ENCODE results near the gene SLC6A13. TPM values are rescaled to one million over a fixed set of nuclear protein-coding genes. Genes with fewer than 3 reads are reported as not detected.

SLC6A13 gene
- total and polyA plus RNA-seq, 2 of the 8 experiments (the other 6 are each of a cell fraction or from before 2014, with no cell fraction given), result 0.03 TPM; not detected in 1

- Histone ChIP-seq H2BK120ac (replicated peaks; ENCODE audit: low read depth, low read length) (no peak overlapping the region), H2BK20ac (ENCODE audit: low read length) (peak overlapping the region; percentile 80; the same call in 1 of the 2 replicates), H3K23ac (ENCODE audit: insufficient read length) (no peak overlapping the region), H3K56ac (replicated peaks; ENCODE audit: insufficient read length, low read depth, low read length) (no peak overlapping the region), H3K4me2 (ENCODE audit: insufficient read depth in 1 of 2, low read depth in 2 of 2, low read length in 2 of 2) (no peak overlapping the region), H3K4me1 (replicated peaks in 1 of 4; ENCODE audit: control insufficient read depth in 3 of 4, insufficient read depth in 4 of 4, low read length in 3 of 4) (peaks cover 0 to 12% (median 7%) of the 10 kb centered on the region in 4 experiments; a peak in 6 of 7 replicates), H4K8ac (ENCODE audit: extremely low read depth, insufficient read depth, low read length) (peak overlapping the region; percentile 83), H4K91ac (replicated peaks; ENCODE audit: insufficient read length, low read length) (no peak overlapping the region), H2BK15ac (ENCODE audit: low read length) (0 out of 2 replicates have a peak overlapping the region, but pooled peaks have one; percentile 16), H3K9me3 (ENCODE audit: insufficient read depth in 2 of 2, low read depth in 1 of 2, low read length in 1 of 2) (no peaks in the 10 kb centered on the region), H3K79me2 (ENCODE audit: control insufficient read depth in 1 of 2, insufficient read depth in 2 of 2, low read length in 2 of 2) (no peaks in the 10 kb centered on the region), H2AFZ (ENCODE audit: low read length) (no peak overlapping the region), H3K4ac (replicated peaks; ENCODE audit: insufficient read length, low read depth, low read length) (no peak overlapping the region), H2AK5ac (ENCODE audit: low read depth, low read length) (no peak overlapping the region), H4K20me1 (replicated peaks in 1 of 2; ENCODE audit: control insufficient read depth in 1 of 2, insufficient read depth in 2 of 2, low read length in 2 of 2) (no peaks in the 10 kb centered on the region), H3K27me3 (replicated peaks in 1 of 4; ENCODE audit: control insufficient read depth in 3 of 4, extremely low read depth in 1 of 4, insufficient read depth in 3 of 4, low read length in 3 of 4) (no peaks in the 10 kb centered on the region; a peak in 1 of 7 replicates), H2BK12ac (ENCODE audit: low read depth, low read length) (0 out of 2 replicates have a peak overlapping the region, but pooled peaks have one; percentile 27), H3K27ac (ENCODE audit: low read depth, low read length) (no peak overlapping the region), H3K23me2 (ENCODE audit: low read depth, low read length) (no peaks in the 10 kb centered on the region), H3K36me3 (ENCODE audit: control insufficient read depth in 2 of 4, insufficient read depth in 4 of 4, low read length in 3 of 4) (no peaks in the 10 kb centered on the region), H3K18ac (ENCODE audit: extremely low read depth, low read length) (peak overlapping the region; percentile 32; the same call in 1 of the 2 replicates), H3K9ac (replicated peaks in 1 of 4; ENCODE audit: extremely low read depth in 1 of 4, low read depth in 3 of 4, low read length in 3 of 4) (no peak overlapping the region), H3K14ac (ENCODE audit: insufficient read length) (no peak overlapping the region), H3K4me3 (ENCODE audit: extremely low read depth in 1 of 4, insufficient read depth in 2 of 4, low read depth in 3 of 4, low read length in 4 of 4) (no peak overlapping the region), H4K5ac (ENCODE audit: insufficient read length, low read depth, low read length) (no peak overlapping the region), H2BK5ac (ENCODE audit: low read depth, low read length) (0 out of 2 replicates have a peak overlapping the region, but pooled peaks have one; percentile 16), H3K79me1 (ENCODE audit: low read depth, low read length) (no peaks in the 10 kb centered on the region)
- no peak for DNase-seq (ENCODE audit: low read depth in 1 of 2, low spot score in 2 of 2)
- TF ChIP-seq SUZ12 (IDR thresholded peaks at IDR 0.05; ENCODE audit: low read length) (no peak), HDAC6 (IDR thresholded peaks at IDR 0.05; ENCODE audit: low read depth, low read length) (no peak), ATF3 (IDR thresholded peaks at IDR 0.05; ENCODE audit: insufficient read depth, low read depth, low read length) (no peak), ATF2 (IDR thresholded peaks at IDR 0.05; ENCODE audit: low read length) (no peak), BRCA1 (IDR thresholded peaks at IDR 0.05; ENCODE audit: low read depth, low read length) (no peak), MAX (IDR thresholded peaks at IDR 0.05) (no peak), BACH1 (IDR thresholded peaks at IDR 0.05; ENCODE audit: low read length) (no peak), POLR2A (IDR thresholded peaks at IDR 0.05; ENCODE audit: control extremely low read depth in 1 of 2, low read depth in 2 of 2, low read length in 2 of 2) (no peak), SP4 (IDR thresholded peaks at IDR 0.05; ENCODE audit: low read length) (no peak), TAF1 (IDR thresholded peaks at IDR 0.05; ENCODE audit: low read depth, low read length) (no peak), JUN (IDR thresholded peaks at IDR 0.05; ENCODE audit: low read depth, low read length) (no peak)
- no peak for FAIRE-seq
- whole genome bisulfite sequencing, 2 experiments (ENCODE audit: extremely low coverage in 1 of 2, insufficient coverage in 1 of 2, insufficient read length in 1 of 2, insufficient replicate concordance in 2 of 2, low coverage in 1 of 2, low lambda C conversion rate in 2 of 2, missing lambda C conversion rate in 1 of 2), result 83% methylated on average over 13 of the region's 17 CpGs; no CpG with 5 or more reads in 1 of the 2 experiments
- ChIA-PET CTCF (ENCODE audit: partially characterized antibody) (interaction anchor here (0.6 to 5.8 kb wide), 3 partner anchors 9 to 36 kb away, joined by 3 to 60 read pairs (median 36); no protein-coding TSS in a partner anchor), POLR2A (ENCODE audit: partially characterized antibody) (interaction anchor here (0.8 kb wide), 1 partner anchor 31 kb away, joined by 3 read pairs; no protein-coding TSS in a partner anchor)
Measured at GRCh38 chr12:181921-182320, 80.7 kb downstream of the SLC6A13 start.
